SK-N-SH (cell line): ENCODE results near the gene DYRK1A. TPM values are rescaled to one million over a fixed set of nuclear protein-coding genes. Genes with fewer than 3 reads are reported as not detected.

Source experiments
- CTCF ChIA-PET: fragments of 300-600, 350-600 bp; formaldehyde crosslinking; extraction: SDS; loops from one replicate; lab custom pipeline; 2021; lab: Yijun Ruan, JAX
- POLR2A ChIA-PET: fragments of 350-600 bp; sonication (Branson Sonifier 250); formaldehyde crosslinking; extraction: SDS; loops from one replicate; lab custom pipeline; 2020; ENCODE audit warnings: antibody characterized with exemption, inconsistent platforms; lab: Yijun Ruan, JAX
- DNase-seq: peaks from one replicate; pipeline ENCODE4 v3.0.0; 2012
- H2AFZ ChIP-seq: fragments of 200-600 bp; sonication (generic); 2 replicates; pipeline ENCODE4 v1.8.1; 2016; ENCODE audit warnings: antibody characterized with exemption, mild to moderate bottlenecking, low read depth
- H3F3A ChIP-seq: fragments of 200-600 bp; sonication (generic); replicated peaks from 2 replicates; pipeline ENCODE3; 2016; ENCODE audit warnings: antibody characterized with exemption, mild to moderate bottlenecking; ENCODE audit not compliant: insufficient read depth
- H3K27ac ChIP-seq, 2 experiments: fragments of 200-500 bp in 1 of 2; fragments of 200-600 bp in 1 of 2; sonication (Bioruptor generic) in 1 of 2; sonication (generic), shearing (Covaris generic) in 1 of 2; 2 replicates each; pipeline versions ENCODE4 v1.5.1 to v1.6.1; 2014 to 2016; ENCODE audit warnings: low read depth in 2 of 2, inconsistent platforms in 1 of 2, low read length in 1 of 2, mild to moderate bottlenecking in 1 of 2, mixed read lengths in 1 of 2
- H3K27me3 ChIP-seq: fragments of 200-600 bp; sonication (generic), shearing (Covaris generic); 2 replicates; pipeline ENCODE4 v1.6.1; 2016; ENCODE audit warnings: mixed run types; ENCODE audit not compliant: insufficient read depth
- H3K36me3 ChIP-seq, 2 experiments: fragments of 200-500 bp in 1 of 2; fragments of 200-600 bp in 1 of 2; sonication (Bioruptor generic) in 1 of 2; sonication (generic) in 1 of 2; replicated peaks in 1 of 2; 2 replicates each; pipeline versions ENCODE3 to v1.5.1; 2014 to 2016; ENCODE audit warnings: low read length in 1 of 2, mild to moderate bottlenecking in 1 of 2; ENCODE audit not compliant: insufficient read depth in 2 of 2, control insufficient read depth in 1 of 2
- H3K4me1 ChIP-seq, 2 experiments: fragments of 200-500 bp in 1 of 2; fragments of 200-600 bp in 1 of 2; sonication (Bioruptor generic) in 1 of 2; sonication (generic), shearing (Covaris generic) in 1 of 2; 2 replicates each; pipeline versions ENCODE4 v1.5.1 to v1.6.1; 2014 to 2016; ENCODE audit warnings: low read depth in 1 of 2, low read length in 1 of 2, mixed run types in 1 of 2; ENCODE audit not compliant: insufficient read depth in 2 of 2, control insufficient read depth in 1 of 2
- H3K4me2 ChIP-seq: fragments of 200-600 bp; sonication (generic), shearing (Covaris generic); 2 replicates; pipeline ENCODE4 v1.6.1; 2017; ENCODE audit warnings: mixed run types
- H3K4me3 ChIP-seq, 2 experiments: fragments of 200-500 bp in 1 of 2; fragments of 200-600 bp in 1 of 2; sonication (Bioruptor generic) in 1 of 2; sonication (generic), shearing (Covaris generic) in 1 of 2; 2 replicates each; pipeline versions ENCODE4 v1.5.1 to v1.8.1; 2014 to 2016; ENCODE audit warnings: low read depth in 2 of 2, inconsistent platforms in 1 of 2, low read length in 1 of 2, mild to moderate bottlenecking in 1 of 2, mixed read lengths in 1 of 2, moderate library complexity in 1 of 2
- H3K79me2 ChIP-seq: fragments of 200-600 bp; sonication (generic); 2 replicates; pipeline ENCODE4 v1.8.1; 2017; ENCODE audit warnings: mild to moderate bottlenecking; ENCODE audit not compliant: insufficient read depth
- H3K9ac ChIP-seq: fragments of 200-600 bp; sonication (generic); 2 replicates; pipeline ENCODE4 v1.6.1; 2017; ENCODE audit warnings: mixed run types
- H3K9me2 ChIP-seq: fragments of 200-600 bp; sonication (generic); 2 replicates; pipeline ENCODE4 v1.6.1; 2017; ENCODE audit warnings: mixed run types
- H3K9me3 ChIP-seq: fragments of 200-600 bp; sonication (generic); 2 replicates; pipeline ENCODE4 v1.6.1; 2017; ENCODE audit warnings: mixed run types, mild to moderate bottlenecking, moderate library complexity
- H4K20me1 ChIP-seq: fragments of 200-600 bp; sonication (generic); 2 replicates; pipeline ENCODE4 v1.6.1; 2017; ENCODE audit warnings: mild to moderate bottlenecking, mixed run types; ENCODE audit not compliant: insufficient read depth
- FOSL2 ChIP-seq: IDR thresholded peaks from 2 replicates; pipeline ENCODE4 v1.4.0; 2012; ENCODE audit warnings: low read depth, mild to moderate bottlenecking, moderate library complexity, borderline replicate concordance
- GATA2 ChIP-seq: sonication (generic); formaldehyde crosslinking; IDR thresholded peaks from 2 replicates; pipeline ENCODE4 v1.5.0; 2020; ENCODE audit warnings: mild to moderate bottlenecking, missing genetic modification reagents
- IRF3 ChIP-seq: fragments of 150-350 bp; IDR thresholded peaks from 2 replicates; pipeline ENCODE4 v1.6.1; 2016; ENCODE audit warnings: mild to moderate bottlenecking, low read depth, low read length
- MAX ChIP-seq: IDR thresholded peaks from 2 replicates; pipeline ENCODE4 v1.4.0; 2012; ENCODE audit warnings: low read depth
- MXI1 ChIP-seq: IDR thresholded peaks from 2 replicates; pipeline ENCODE4 v1.6.1; 2012; ENCODE audit warnings: mild to moderate bottlenecking, low read depth, low read length, improper control_type of control experiment
- REST ChIP-seq: IDR thresholded peaks from 2 replicates; pipeline ENCODE4 v1.6.1; 2012; ENCODE audit warnings: mild to moderate bottlenecking, low read depth, low read length, moderate library complexity
- RFX5 ChIP-seq: IDR thresholded peaks from 2 replicates; pipeline ENCODE4 v1.6.1; 2012; ENCODE audit warnings: mild to moderate bottlenecking, improper control_type of control experiment, low read length
- USF1 ChIP-seq: IDR thresholded peaks from 2 replicates; pipeline ENCODE4 v1.4.0; 2012; ENCODE audit warnings: low read depth, borderline replicate concordance
- USF2 ChIP-seq: fragments of 150-350 bp; IDR thresholded peaks from 2 replicates; pipeline ENCODE4 v1.6.1; 2017; ENCODE audit warnings: antibody characterized with exemption, low read length, low read depth, borderline replicate concordance
- YY1 ChIP-seq: IDR thresholded peaks from 2 replicates; pipeline ENCODE4 v1.4.0; 2012; ENCODE audit warnings: low read depth, mild to moderate bottlenecking
- WGBS: methylation state at CpG from one replicate; pipeline ENCODE4 v1.1.6; 2017; ENCODE audit warnings: low lambda C conversion rate; 5-methylcytosine and 5-hydroxymethylcytosine counted together
- polyA plus RNA-seq, 3 experiments: library from polyadenylated mRNA; depleted of rRNA; stranded (reverse); fragments of >200 nt; gene quantifications; 2 replicates each; pipeline ENCODE4 v1.2.3, GENCODE V29; 2012

DYRK1A gene
- polyA plus RNA-seq, 1 of the 3 experiments (the other 2 are of a cell fraction) = 19.3 TPM

GRCh38 chr21:37468909-37469308 lies 102.3 kb downstream of the DYRK1A start (continued):
- no peak for TF ChIP-seq RFX5
- TF ChIP-seq, all 33 proteins: peak for 0

GRCh38 chr21:37469441-37469840 lies 102.9 kb downstream of the DYRK1A start:
- Histone ChIP-seq H3K9ac (no peak overlapping the region), H3K27ac (no peak overlapping the region), H4K20me1 (peaks cover 93% of the 10 kb centered on the region), H3F3A (peaks cover 10% of the 10 kb centered on the region), H3K4me3 (no peak overlapping the region), H2AFZ (no peak overlapping the region), H3K4me2 (no peak overlapping the region), H3K4me1 (no peaks in the 10 kb centered on the region; a peak in 1 of 4 replicates), H3K9me2 (no peaks in the 10 kb centered on the region), H3K9me3 (no peaks in the 10 kb centered on the region), H3K27me3 (no peaks in the 10 kb centered on the region), H3K79me2 (peaks cover 99% of the 10 kb centered on the region), H3K36me3 (peaks cover 19 to 32% of the 10 kb centered on the region in 2 experiments)
- 93% methylated on average over 5 of the region's 5 CpGs for WGBS
- ChIA-PET POLR2A (no interaction called here), CTCF (no interaction called here)
- DNase-seq = no peak
- TF ChIP-seq FOSL2 = no peak
- no peak for TF ChIP-seq USF1
- TF ChIP-seq MAX = no peak
- TF ChIP-seq IRF3 = no peak
- no peak for TF ChIP-seq REST

- H4K20me1 ChIP-seq = peaks cover 93% of the 10 kb centered on the region
- 92% methylated on average over 4 of the region's 4 CpGs for WGBS
Observed at GRCh38 chr21:37472581-37472980, 106.0 kb downstream of the DYRK1A start.

More at GRCh38 chr21:37472581-37472980, 106.0 kb downstream of the DYRK1A start:
- Histone ChIP-seq H3K27ac (no peak overlapping the region), H3K4me1 (peaks cover 0 to 6% of the 10 kb centered on the region in 2 experiments; a peak in 2 of 4 replicates), H3K4me3 (no peak overlapping the region), H3K36me3 (peaks cover 21 to 48% of the 10 kb centered on the region in 2 experiments), H3K9ac (no peak overlapping the region), H3K4me2 (no peak overlapping the region), H2AFZ (no peak overlapping the region), H3K9me3 (no peaks in the 10 kb centered on the region), H3K79me2 (peaks cover 99% of the 10 kb centered on the region), H3F3A (peaks cover 14% of the 10 kb centered on the region), H3K27me3 (no peaks in the 10 kb centered on the region), H3K9me2 (no peaks in the 10 kb centered on the region)
- no peak for DNase-seq
- POLR2A ChIA-PET = no interaction called here
- CTCF ChIA-PET = interaction anchor here (3.7 kb wide), 1 partner anchor 9 kb away, joined by 26 read pairs; no protein-coding TSS in a partner anchor
- TF ChIP-seq REST = no peak
- no peak for TF ChIP-seq MXI1
- TF ChIP-seq USF2 = no peak
- no peak for TF ChIP-seq YY1
- TF ChIP-seq GATA2 (CRISPR knock-in tag) = no peak
- TF ChIP-seq USF1 = no peak
